ENCODE results near the gene BCL6B.

GRCh38 chr17:6996256-6997011 is 26.4 kb upstream of the BCL6B start:
- TF ChIP-seq CTCF (IDR thresholded peaks at IDR 0.05) (no peak), POLR2AphosphoS5 (IDR thresholded peaks at IDR 0.05) (no peak), POLR2A (IDR thresholded peaks at IDR 0.05) (no peak)
